AG09319 (cell line): ENCODE results near the gene ANKHD1.

ENCODE experiments used
- DNase-seq: peaks from one replicate; pipeline ENCODE4 v3.0.0-alpha.2; 2010; ENCODE audit warnings: low read depth; ENCODE audit errors: extremely low read depth
- TF ChIP-seq, protein P1 (sequence below): IDR thresholded peaks from 2 replicates; pipeline ENCODE4 v1.5.1; 2011; ENCODE audit warnings: low read depth, mild to moderate bottlenecking, inconsistent platforms, low read length, moderate library complexity

ANKHD1 gene

DNA sequence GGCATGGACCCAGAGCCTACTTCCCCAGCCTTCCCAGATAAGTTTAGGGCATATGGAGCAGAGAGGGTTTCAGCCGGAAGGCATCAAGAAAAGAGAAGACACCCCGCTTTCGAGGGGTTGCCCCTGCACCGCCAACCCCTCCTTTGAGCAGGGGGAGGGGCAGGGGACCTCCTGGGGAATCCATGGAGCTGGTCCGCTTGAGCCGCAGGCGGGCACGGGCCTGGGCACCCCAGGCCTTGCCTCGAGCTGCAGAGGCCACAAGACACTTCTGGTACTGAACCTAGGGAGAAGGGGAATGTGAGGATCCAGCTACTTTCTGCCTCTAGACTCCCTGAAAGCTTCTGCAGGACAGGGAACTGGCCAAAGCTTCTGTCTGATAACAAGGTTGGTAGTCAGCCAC lies 156.9 kb downstream of the ANKHD1 start:
- TF ChIP-seq, protein P1, sequence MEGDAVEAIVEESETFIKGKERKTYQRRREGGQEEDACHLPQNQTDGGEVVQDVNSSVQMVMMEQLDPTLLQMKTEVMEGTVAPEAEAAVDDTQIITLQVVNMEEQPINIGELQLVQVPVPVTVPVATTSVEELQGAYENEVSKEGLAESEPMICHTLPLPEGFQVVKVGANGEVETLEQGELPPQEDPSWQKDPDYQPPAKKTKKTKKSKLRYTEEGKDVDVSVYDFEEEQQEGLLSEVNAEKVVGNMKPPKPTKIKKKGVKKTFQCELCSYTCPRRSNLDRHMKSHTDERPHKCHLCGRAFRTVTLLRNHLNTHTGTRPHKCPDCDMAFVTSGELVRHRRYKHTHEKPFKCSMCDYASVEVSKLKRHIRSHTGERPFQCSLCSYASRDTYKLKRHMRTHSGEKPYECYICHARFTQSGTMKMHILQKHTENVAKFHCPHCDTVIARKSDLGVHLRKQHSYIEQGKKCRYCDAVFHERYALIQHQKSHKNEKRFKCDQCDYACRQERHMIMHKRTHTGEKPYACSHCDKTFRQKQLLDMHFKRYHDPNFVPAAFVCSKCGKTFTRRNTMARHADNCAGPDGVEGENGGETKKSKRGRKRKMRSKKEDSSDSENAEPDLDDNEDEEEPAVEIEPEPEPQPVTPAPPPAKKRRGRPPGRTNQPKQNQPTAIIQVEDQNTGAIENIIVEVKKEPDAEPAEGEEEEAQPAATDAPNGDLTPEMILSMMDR: no peak
- no peak for DNase-seq

DNA sequence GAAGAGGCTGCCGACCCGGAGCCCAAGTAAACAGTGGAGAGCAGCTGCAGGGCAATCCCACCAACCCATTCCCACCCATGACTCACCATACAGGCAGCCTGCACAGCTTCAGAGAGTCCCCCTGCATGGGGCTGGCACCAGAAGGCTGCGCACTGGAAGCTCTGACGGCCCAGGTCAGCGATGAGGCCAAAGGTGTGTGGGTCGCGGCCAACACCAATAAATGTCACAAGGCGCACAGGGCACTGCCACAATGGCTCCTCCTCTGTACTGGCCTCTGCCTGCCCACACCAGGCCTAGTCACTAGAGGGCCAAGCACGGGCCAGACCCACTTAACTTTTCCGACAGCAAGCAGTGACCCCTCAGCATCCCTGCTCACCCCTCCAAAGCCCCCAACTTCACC lies 158.6 kb downstream of the ANKHD1 start:
- no peak for DNase-seq
- TF ChIP-seq, protein P1: no peak

DNA sequence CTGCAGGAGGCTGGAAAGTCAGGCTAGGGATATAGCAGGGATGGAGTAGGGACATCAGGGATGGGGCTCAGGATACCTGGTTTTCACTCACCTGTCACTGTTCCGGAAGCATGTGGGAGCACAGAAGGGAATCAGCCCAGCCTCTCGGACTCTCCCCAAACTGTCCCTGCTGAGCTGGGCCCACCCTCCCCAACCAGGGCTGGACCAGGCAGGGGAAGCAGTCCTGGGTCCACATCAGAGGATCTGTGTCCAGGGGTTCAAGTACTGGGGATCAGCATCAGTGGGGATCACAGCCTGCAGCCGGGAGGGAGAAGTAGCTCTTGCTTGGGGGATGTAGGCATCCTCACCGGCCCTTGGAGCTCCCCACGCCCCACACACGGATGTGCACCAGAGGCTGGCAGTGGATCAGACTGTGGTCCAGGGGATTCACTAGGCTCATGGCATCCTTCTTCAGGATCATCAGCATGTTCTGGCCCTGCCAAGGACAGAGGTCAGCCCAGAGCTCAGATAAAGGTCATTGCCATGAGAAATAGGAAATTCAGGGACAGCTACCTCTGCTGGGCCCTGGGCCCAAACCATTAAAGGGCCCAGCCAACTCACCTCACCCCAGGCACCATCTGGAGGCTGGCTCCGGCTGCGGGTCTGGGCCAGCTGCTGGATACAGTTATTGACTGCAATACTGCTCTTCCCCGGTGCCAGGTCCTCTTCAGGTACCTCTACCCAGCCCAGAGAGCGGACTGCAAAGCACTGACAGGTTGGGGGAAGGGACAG lies 160.3 kb downstream of the ANKHD1 start:
- TF ChIP-seq, protein P1: no peak
- no peak for DNase-seq

DNA sequence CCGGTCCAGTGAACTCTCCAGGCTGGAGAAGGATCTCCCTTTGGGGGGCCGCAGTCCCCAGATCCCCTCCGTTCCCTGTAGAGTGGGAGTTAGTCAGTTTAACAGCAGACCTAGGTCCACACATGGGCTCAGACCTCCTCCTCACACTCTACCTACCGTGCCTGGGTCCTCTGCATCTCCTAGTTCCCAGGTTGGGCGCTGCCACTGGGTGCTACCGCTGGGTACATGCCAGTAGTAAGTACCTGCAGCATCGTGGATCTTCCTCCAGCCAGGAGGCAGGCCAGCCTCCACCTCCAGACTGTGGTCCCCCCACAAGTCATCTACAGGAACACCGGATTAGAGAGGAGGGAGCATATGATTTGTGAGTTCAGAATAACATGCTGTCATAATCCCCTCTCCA lies 162.0 kb downstream of the ANKHD1 start:
- TF ChIP-seq, protein P1: no peak

DNA sequence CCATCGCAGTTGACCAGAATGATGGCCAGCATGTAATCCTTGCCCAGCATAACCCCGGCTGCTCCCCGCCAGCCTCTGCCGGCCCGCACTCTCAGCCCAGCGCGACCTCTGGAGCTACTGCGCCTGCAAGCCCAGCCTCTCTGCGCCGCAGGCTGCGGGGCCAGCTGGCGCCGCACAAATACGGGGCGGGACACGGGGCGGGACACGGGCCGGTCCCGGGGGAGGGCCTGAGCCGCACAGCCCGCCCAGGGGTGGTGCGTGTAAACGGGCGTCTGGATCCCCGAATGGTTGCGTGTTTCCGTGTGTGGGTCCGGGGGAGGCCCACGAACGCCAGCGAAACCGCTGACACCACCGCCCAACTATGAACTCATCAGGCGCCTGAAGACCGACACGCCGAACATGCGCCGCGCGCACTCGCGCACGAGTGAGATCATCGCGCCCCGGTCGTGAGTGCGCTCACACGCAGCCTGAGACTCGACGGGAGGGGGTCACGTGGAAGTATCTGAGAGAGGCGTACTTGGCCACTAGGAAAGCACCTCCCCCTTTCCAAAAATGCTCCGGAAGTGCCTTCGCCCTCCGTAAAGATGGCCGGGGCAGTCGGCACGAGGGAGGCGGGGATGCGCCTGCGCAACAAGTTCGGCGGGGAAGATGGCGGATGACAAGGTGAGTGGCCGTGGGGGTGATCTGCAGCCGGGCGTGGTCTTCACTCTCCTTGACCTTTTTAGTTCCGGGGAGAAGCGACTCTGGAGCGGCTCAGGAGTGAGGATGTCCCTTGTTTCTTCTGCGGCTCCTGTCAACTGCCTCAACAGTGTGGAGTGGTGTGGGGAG lies 162.8 kb downstream of the ANKHD1 start, which contains the start of the genes APBB3 and SLC35A4:
Gene APBB3, minus strand, starts transcription at position 403 of the 828 bp plus-strand sequence. Its CDS starts 353 bp downstream, at position 50.
Gene SLC35A4, plus strand, starts transcription at position 633 of the 828 bp plus-strand sequence. CDS start 2,342 bp downstream, outside the sequence.
- DNase-seq: peak; percentile 98
- TF ChIP-seq, protein P1: no peak

More for the DNA sequence above, 162.0 kb downstream of the ANKHD1 start:
- no peak for DNase-seq

DNA sequence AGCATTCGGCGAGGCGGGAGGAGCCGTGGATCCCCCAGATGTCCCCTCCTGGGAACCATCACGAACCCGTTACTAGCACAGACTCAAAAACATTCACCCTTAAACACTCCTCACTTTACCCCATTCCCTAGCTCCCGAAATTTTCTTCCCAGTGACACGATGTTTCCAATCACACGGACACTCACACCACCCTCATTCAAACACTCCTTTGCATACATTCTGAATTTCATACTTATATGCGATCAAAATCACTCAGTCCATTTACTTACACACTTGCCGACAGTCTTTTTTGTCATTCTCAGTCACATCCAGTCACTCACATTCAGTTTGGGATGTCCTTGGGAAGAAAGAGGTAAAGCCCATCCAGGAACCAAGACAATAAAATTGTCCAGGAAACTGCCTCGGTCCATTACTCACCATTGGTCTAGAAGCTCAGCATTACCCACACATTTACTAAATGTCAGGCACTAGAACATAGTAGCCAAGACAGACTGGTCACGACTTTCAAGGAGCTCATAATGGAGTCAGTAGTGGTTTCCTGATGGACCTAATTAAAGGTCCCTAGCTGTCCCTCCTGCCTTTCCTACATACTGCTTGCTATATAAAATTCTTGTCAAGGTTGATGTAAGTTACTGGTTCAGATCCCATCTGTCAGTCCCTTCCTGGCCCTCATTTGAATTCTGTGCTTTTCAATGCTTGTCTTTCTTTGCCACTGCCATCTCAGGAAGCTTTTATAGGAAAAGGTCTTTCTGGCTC lies 163.6 kb downstream of the ANKHD1 start:
- DNase-seq: no peak
- TF ChIP-seq, protein P1: no peak

DNA sequence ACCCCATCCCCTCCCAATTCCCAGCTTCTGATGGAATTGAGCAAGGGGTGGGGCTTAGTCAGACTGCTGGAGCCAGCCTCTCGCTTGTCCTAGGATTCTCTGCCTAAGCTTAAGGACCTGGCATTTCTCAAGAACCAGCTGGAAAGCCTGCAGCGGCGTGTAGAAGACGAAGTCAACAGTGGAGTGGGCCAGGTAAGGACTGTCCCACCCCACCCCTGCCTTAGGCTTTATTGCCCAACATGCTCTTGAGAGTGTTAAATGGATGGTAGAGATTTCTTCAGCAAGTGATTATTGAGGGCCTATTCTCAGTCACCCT lies 164.1 kb downstream of the ANKHD1 start:
- DNase-seq: no peak
- TF ChIP-seq, protein P1: no peak
